NCI-H2196 (cell line): ENCODE measurements around the gene OPN1LW.
"Not testable (repeated sequence)": the region's sequence is repeated elsewhere in the genome, so short reads cannot be mapped to it uniquely, and the experiment has no call there.

Source experiments
- DNase-seq: peaks from one replicate; lab custom pipeline; 2025; ENCODE audit not compliant: unreplicated experiment; lab: John Stamatoyannopoulos, UW

Gene OPN1LW

GRCh38 chrX:154132366-154132765 lies 11.7 kb upstream of the OPN1LW start:
- no peak for DNase-seq

GRCh38 chrX:154135458-154136229 lies 8.4 kb upstream of the OPN1LW start:
- DNase-seq = no peak

DNA sequence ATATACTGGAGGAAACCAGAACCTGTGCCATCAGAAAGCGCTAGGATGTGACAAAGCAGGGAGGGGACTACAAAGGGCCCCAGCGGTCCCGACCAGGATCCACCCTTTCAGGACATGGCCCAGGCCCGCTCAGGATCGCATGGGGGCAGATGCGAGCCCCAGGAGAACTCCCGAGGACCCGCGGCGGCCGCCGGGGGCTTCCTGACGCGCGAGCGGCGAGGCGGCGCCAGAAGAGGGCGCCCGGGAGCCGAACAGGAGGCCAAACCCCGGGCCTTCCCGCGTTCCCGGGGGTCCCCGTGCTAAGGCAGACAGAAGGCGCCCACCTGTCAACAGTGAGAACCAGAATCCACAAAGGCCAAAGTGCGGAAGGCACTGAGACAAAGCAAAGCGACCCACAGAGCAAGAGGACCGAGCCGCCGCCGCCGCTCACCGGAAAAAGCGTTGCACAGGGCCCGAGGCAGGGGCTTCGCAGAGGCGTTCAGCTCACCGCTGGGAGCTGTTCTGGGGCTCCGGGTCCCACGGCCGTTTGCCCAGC lies 7.3 kb upstream of the OPN1LW start:
- DNase-seq = peak; percentile 27

DNA sequence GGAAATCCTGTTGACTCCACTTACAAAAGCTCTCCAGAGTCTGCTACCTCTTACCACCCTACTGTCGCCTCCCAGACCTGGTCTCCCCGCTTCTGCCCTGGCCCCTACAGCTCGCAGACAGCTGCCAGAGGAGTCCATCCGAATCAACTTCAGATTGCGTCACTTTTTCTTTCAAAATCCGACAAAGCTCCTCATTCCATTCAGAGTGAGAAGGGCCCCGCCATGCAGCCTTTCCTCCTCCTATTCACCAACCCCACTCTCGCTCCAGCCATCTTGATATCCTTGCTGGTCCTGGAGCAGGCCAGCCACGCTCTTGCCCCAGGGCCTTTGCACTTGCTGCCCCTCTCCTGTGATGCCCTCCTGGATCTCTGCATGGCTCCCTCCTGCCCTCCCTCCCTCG lies 5.2 kb upstream of the OPN1LW start:
- no peak for DNase-seq

- no peak for DNase-seq
Observed at GRCh38 chrX:154140206-154140605, 3.8 kb upstream of the OPN1LW start.

DNA sequence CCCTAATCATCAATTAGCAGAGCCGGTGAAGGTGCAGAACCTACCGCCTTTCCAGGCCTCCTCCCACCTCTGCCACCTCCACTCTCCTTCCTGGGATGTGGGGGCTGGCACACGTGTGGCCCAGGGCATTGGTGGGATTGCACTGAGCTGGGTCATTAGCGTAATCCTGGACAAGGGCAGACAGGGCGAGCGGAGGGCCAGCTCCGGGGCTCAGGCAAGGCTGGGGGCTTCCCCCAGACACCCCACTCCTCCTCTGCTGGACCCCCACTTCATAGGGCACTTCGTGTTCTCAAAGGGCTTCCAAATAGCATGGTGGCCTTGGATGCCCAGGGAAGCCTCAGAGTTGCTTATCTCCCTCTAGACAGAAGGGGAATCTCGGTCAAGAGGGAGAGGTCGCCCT lies 3.3 kb upstream of the OPN1LW start:
- DNase-seq = no peak

DNA sequence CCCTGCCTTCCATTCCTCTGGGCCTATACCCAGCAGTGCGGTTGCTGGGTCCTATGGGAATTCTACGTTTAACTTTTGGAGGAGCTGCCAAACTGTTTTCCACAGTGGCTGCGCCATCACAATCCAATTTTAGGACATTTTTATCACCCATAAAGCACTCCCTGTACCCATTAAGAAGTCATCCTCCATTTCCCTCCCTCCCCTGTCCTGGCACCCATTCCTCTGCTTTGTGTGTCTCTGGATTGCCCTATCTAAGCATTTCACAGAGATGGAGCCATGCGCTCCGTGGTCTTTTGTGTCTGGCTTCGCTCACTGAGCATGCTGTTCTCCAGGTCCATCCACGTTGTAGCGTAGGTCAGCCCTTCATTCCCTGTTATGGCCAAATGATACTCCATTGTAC lies 1.7 kb upstream of the OPN1LW start:
- no peak for DNase-seq

DNA sequence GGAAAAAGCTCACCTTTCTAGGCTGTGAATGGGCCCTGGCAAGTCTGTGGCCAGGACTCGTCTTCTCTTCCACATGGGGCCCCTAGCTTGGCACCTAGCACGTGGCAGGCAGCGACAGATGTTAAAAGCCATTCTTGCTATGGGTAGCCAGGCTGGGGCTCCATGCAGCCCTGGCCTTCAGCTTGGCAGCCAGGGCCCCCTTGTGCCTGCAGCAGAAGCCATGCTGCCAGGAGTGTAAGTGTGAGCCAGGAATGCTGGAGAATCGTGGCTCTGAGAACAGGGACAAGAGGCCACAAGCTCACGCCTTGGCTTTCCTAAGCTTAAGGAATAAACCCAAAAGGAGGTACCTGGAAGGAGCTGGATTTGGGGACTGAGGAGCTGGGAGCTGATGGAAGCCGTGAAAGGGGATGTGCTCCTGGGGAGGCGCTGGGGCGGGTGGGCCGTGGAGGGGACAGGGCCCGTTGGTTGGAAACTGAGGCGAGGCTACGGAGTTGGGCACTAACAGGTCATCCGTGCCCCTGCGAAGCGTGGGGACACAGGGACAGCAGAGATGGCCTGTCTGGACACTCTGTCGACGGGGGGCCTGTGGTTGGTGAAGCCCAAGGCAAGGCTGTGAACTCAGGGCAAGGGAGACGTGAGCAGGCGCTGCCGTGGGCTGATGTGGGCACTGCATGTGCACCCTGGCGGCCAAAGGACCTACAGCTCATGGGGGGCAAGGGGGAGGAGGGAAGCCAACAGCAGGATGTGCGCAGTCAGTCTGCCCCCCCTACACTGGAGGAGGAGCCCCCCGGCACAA lies 895 bp upstream of the OPN1LW start:
- no peak for DNase-seq

GRCh38 chrX:154151030-154151429 lies 7.0 kb downstream of the OPN1LW start:
- DNase-seq = not testable (repeated sequence)

GRCh38 chrX:154156221-154156620 lies 12.2 kb downstream of the OPN1LW start:
- DNase-seq = not testable (repeated sequence)

- not testable (repeated sequence) for DNase-seq
Observed at GRCh38 chrX:154157207-154157606, 13.2 kb downstream of the OPN1LW start.

DNA sequence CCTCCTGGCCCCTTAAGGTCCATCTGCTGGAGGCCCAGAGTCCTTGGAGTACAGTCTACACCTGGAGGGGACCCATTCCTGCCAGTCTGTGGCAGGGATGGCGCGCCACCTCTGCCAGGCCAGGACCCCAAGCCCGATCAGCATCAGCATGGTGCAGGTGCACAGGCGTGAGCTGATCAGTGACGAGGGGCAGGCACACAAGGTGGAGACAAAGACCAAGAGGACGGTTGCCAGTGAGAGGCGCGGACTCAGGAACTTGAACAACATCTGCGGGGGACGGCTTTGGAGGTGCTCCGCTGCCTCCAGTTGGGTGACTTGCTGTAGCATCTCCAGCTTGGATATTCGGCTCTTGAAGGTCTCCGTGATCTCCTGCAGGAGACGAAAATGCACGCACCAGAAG lies 15.3 kb downstream of the OPN1LW start:
- DNase-seq = not testable (repeated sequence)

- DNase-seq = not testable (repeated sequence)
Observed at GRCh38 chrX:154164902-154165301, 20.9 kb downstream of the OPN1LW start.

GRCh38 chrX:154168384-154168783 lies 24.3 kb downstream of the OPN1LW start:
- not testable (repeated sequence) for DNase-seq

DNA sequence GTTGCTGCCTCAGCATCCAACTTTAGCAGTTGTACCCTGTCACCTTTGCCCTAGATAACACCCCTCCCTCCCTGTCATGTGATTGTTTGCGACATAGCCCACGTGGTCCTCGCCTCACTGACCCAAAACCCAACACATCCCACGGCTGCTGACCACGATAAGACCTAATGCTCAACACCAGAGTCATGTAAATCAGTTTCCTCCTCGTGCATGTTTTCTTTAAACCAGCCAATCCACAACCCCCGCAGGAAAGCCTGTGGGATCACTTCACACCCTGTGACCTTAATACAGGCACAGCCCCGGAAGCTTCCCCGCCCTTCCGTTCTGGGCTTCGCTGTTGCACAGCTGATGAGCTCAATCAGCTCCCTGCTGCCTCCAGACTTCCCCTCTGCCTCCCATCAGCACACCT lies 28.5 kb downstream of the OPN1LW start:
- not testable (repeated sequence) for DNase-seq

DNA sequence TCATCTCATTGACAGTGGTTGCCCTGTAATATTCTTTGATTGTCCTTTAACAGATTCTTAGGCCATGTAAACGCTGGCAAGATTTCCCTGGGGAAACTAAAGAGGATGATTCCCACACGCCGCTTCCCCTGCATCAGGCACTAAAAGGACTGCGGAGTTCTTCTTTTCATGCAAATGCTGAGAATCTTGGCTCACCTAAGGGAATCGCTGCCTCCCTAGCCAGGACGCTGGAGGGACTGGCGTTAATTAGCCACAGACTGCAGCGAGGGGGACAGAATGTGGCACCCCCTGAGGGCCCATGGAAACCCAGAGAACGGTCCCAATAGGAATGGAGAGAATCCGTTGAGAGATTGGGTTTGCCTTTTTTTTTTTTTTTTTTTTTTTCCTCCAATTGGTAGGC lies 30.3 kb downstream of the OPN1LW start:
- not testable (repeated sequence) for DNase-seq

- DNase-seq = not testable (repeated sequence)
Observed at GRCh38 chrX:154182296-154182695, 38.3 kb downstream of the OPN1LW start, which contains the start of gene OPN1MW. OPN1MW (plus strand) TSS chrX:154182596; CDS start chrX:154182678, 82 bp downstream.

- DNase-seq = not testable (repeated sequence)
Observed at GRCh38 chrX:154183794-154184193, 39.8 kb downstream of the OPN1LW start.

DNA sequence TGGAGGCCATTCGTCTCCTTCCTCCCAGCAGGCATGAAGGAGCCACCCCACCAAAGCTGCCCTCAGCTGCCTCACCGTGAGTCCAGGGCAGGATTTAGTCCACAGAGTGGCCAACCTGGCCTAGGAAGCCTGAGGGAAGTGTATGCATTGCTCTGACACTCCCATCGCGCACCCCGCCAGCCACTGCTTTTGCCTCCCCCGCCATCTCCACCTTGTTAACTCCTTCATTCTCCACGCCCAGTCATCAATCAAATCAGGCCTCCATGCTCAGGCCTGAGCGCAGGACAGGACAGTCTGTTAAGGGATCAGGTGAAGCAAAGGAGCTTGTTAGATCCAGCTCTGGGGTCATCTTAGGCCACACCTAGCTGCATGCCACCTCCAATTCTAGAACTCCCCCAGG lies 48.8 kb downstream of the OPN1LW start:
- DNase-seq = not testable (repeated sequence)

DNA sequence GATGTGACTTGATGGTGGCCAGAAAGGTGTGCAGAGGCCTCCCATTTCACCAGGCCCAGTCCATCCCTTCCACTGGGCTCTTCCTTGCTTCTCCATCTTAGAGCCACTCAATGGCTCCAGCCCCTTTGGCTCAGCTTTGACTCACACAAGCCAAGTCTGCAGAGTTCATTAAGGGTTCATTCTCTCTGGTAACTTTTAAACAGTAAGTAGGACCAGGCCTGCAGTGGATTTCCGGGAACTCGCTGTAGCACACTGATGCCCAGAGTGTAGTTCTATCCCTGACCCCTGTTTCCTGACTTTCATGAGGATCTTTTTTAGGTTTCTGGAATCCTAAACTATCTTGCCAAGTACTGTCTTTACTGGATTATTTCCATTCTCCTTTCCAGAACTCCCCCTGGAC lies 50.3 kb downstream of the OPN1LW start:
- DNase-seq = not testable (repeated sequence)

- DNase-seq = not testable (repeated sequence)
Observed at GRCh38 chrX:154196466-154196865, 52.4 kb downstream of the OPN1LW start.
